K562 (cell line): ENCODE data around the gene NAT14. TPM values are rescaled to one million over a fixed set of nuclear protein-coding genes. Genes with fewer than 3 reads are reported as not detected.

Experiments
- ARID4B ChIP-seq: sonication (generic); formaldehyde crosslinking; IDR thresholded peaks from 2 replicates; pipeline ENCODE4 v1.8.0; 2022; ENCODE audit warnings: mild to moderate bottlenecking, missing genetic modification reagents
- C11orf30 ChIP-seq: fragments of 450-650 bp; IDR thresholded peaks from 2 replicates; pipeline ENCODE4 v1.6.1; 2016; ENCODE audit warnings: low read depth, mild to moderate bottlenecking
- CBX1 ChIP-seq: sonication (generic); IDR thresholded peaks from 2 replicates; pipeline ENCODE4 v1.6.1; 2016; ENCODE audit warnings: antibody characterized with exemption, low read depth, mild to moderate bottlenecking
- CBX8 ChIP-seq: fragments of 200-600 bp; sonication (generic); IDR thresholded peaks from 2 replicates; pipeline ENCODE4 v1.6.1; 2012; ENCODE audit warnings: borderline replicate concordance, mixed run types, low read depth, mild to moderate bottlenecking, moderate library complexity, mixed read lengths, low read length, control low read depth, inconsistent platforms; ENCODE audit not compliant: poor library complexity, severe bottlenecking; ENCODE audit errors: extremely low read depth
- DIDO1 ChIP-seq: fragments of 450-650 bp; IDR thresholded peaks from 2 replicates; pipeline ENCODE4 v1.6.1; 2016; ENCODE audit warnings: low read depth, missing biosample characterization, missing genetic modification characterization
- ILK ChIP-seq: fragments of 450-650 bp; IDR thresholded peaks from 2 replicates; pipeline ENCODE4 v1.6.1; 2016; ENCODE audit warnings: missing genetic modification characterization, low read depth, mild to moderate bottlenecking, missing compliant biosample characterization, moderate library complexity, borderline replicate concordance
- MAZ ChIP-seq, 2 experiments: fragments of 450-650 bp in 1 of 2; sonication (generic) in 1 of 2; formaldehyde crosslinking; IDR thresholded peaks in 1 of 2; conservative IDR thresholded peaks in 1 of 2; 2 replicates each; pipeline versions ENCODE4 v1.4.0 to v1.5.0; 2020; ENCODE audit warnings: mild to moderate bottlenecking in 1 of 2, missing genetic modification reagents in 1 of 2
- MYNN ChIP-seq, 2 experiments: sonication (generic); formaldehyde crosslinking in 1 of 2; IDR thresholded peaks; 2 replicates each; pipeline versions ENCODE4 v1.5.0 to v1.6.1; 2016 to 2020; ENCODE audit warnings: antibody characterized with exemption in 1 of 2, missing genetic modification reagents in 1 of 2
- NCOA2 ChIP-seq, 2 experiments: fragments of 450-650 bp; IDR thresholded peaks; 2 replicates each; pipeline ENCODE4 v1.6.1; 2018; ENCODE audit warnings: mild to moderate bottlenecking in 2 of 2, moderate library complexity in 1 of 2; ENCODE audit not compliant: partially characterized antibody in 2 of 2
- NR1H2 ChIP-seq: sonication (generic); formaldehyde crosslinking; IDR thresholded peaks from 2 replicates; pipeline ENCODE4 v1.4.0; 2020; ENCODE audit warnings: mild to moderate bottlenecking, missing genetic modification reagents
- NRF1 ChIP-seq, 2 experiments: fragments of 450-650 bp; IDR thresholded peaks in 1 of 2; conservative IDR thresholded peaks in 1 of 2; 2 replicates each; pipeline ENCODE4 v1.6.1; 2014; ENCODE audit warnings: mild to moderate bottlenecking in 2 of 2
- POLR2H ChIP-seq: IDR thresholded peaks from 2 replicates; pipeline ENCODE4 v1.6.1; 2016; ENCODE audit warnings: missing genetic modification characterization, low read depth, mild to moderate bottlenecking, control low read depth, missing compliant biosample characterization, moderate library complexity
- RBBP5 ChIP-seq: fragments of 200-600 bp; sonication (generic); IDR thresholded peaks from 2 replicates; pipeline ENCODE4 v1.6.1; 2012; ENCODE audit warnings: borderline replicate concordance, mild to moderate bottlenecking, low read length, control low read depth, inconsistent platforms; ENCODE audit not compliant: insufficient read depth, poor library complexity, severe bottlenecking
- SFPQ ChIP-seq: fragments of 200-400 bp; formaldehyde crosslinking; IDR thresholded peaks from 2 replicates; pipeline ENCODE4 v1.6.1; 2017; ENCODE audit warnings: mild to moderate bottlenecking, low read depth, low read length, moderate library complexity
- SOX6 ChIP-seq: fragments of 450-650 bp; IDR thresholded peaks from 2 replicates; pipeline ENCODE4 v1.6.1; 2014; ENCODE audit warnings: mild to moderate bottlenecking
- TCF15 ChIP-seq: fragments of 250-450 bp; sonication (Bioruptor Pico); IDR thresholded peaks from 2 replicates; pipeline ENCODE4 v1.8.0; 2022; ENCODE audit warnings: moderate library complexity, mild to moderate bottlenecking, inconsistent platforms
- ZNF165 ChIP-seq: fragments of 250-450 bp; sonication (Bioruptor Pico); IDR thresholded peaks from 2 replicates; pipeline ENCODE4 v1.4.0; 2020; ENCODE audit warnings: borderline replicate concordance
- ZNF57 ChIP-seq: fragments of 450-650 bp; formaldehyde crosslinking; IDR thresholded peaks from 2 replicates; pipeline ENCODE4 v1.4.0; 2020; ENCODE audit warnings: mild to moderate bottlenecking, moderate library complexity
- ZNF696 ChIP-seq: fragments of 250-450 bp; sonication (Bioruptor Pico); conservative IDR thresholded peaks from 2 replicates; pipeline ENCODE4 v1.4.0; 2020; ENCODE audit warnings: mild to moderate bottlenecking, moderate library complexity
- polyA plus RNA-seq, 8 experiments: library from polyadenylated mRNA; depleted of rRNA in 4 of 8; stranded (reverse) in 5 of 8; unstranded in 3 of 8; fragments of >200 nt; fragmentation: Nextera tagmentation in 2 of 8; fragmentation: Illumina TruSeq in 1 of 8; extraction: Ambion mirVana in 2 of 8; extraction: Trizol in 1 of 8; gene quantifications; 2 replicates each; pipeline versions ENCODE4 v1.2.1 to v1.2.3, GENCODE V29; 2011 to 2014; ENCODE audit warnings: inconsistent platforms in 1 of 8, missing spikeins in 1 of 8
- total RNA-seq, 7 experiments: library from RNA; depleted of rRNA in 6 of 7; stranded (reverse); fragments of >200 nt in 6 of 7; fragmentation: Illumina TruSeq in 2 of 7; extraction: Trizol in 2 of 7; gene quantifications; 2 replicates each; pipeline versions ENCODE4 v1.2.1 to v1.2.3, GENCODE V29; 2011 to 2021; ENCODE audit warnings: low replicate concordance in 1 of 7

Gene NAT14
- total and polyA plus RNA-seq, 9 of the 15 experiments (the other 6 are each of a cell fraction or from before 2014, with no cell fraction given) = 2.4 to 77.0 (median 26.7) TPM

- TF ChIP-seq CBX8 (no peak), ZNF165 (CRISPR knock-in tag) (no peak), ARID4B (CRISPR knock-in tag) (no peak; the same call in 1 of the 2 replicates), NRF1 (conservative IDR thresholded peaks at IDR 0.05 in 1 of 2, IDR thresholded peaks at IDR 0.05 in 1 of 2) (peak; percentile 19 to 35; a peak in 2 of 4 replicates), ILK (no peak), DIDO1 (tag) (no peak), MAZ (CRISPR knock-in tag; conservative IDR thresholded peaks at IDR 0.05 in 1 of 2, IDR thresholded peaks at IDR 0.05 in 1 of 2) (peak; percentile 6 to 64; a peak in 2 of 4 replicates), ZNF57 (CRISPR knock-in tag) (no peak), SFPQ (no peak), CBX1 (no peak), ZNF696 (no peak), TCF15 (no peak), NR1H2 (CRISPR knock-in tag) (no peak), MYNN (IDR thresholded peaks at IDR 0.05) (no peak), MYNN (CRISPR knock-in tag; IDR thresholded peaks at IDR 0.05) (no peak), NCOA2 (IDR thresholded peaks at IDR 0.05; ENCODE audit: partially characterized antibody in 2 of 2) (no peak), C11orf30 (peak; percentile 52), RBBP5 (peak; percentile 68), SOX6 (peak; percentile 88), POLR2H (tag) (peak; percentile 81)
Measured at GRCh38 chr19:55467236-55468053, 17.5 kb upstream of the NAT14 start (continued).
